GM18508 (cell line): ENCODE data around the gene COL2A1.

ENCODE experiments used
- ATAC-seq: cut with Tn5 transposase; IDR thresholded peaks from one replicate; pipeline ENCODE4 v1.9.1; 2021; ENCODE audit warnings: moderate number of reproducible peaks; ENCODE audit not compliant: insufficient read depth, unreplicated experiment

COL2A1 gene

GRCh38 chr12:48015954-48016353 lies 11.7 kb upstream of the COL2A1 start:
- no peak for ATAC-seq

- no peak for ATAC-seq
Observed at GRCh38 chr12:48015129-48015528, 10.9 kb upstream of the COL2A1 start.

- ATAC-seq: no peak
Observed at GRCh38 chr12:48013287-48013686, 9.0 kb upstream of the COL2A1 start.

- ATAC-seq: no peak
Observed at GRCh38 chr12:48012070-48012469, 7.8 kb upstream of the COL2A1 start.

- no peak for ATAC-seq
Observed at GRCh38 chr12:48010366-48010970, 6.2 kb upstream of the COL2A1 start.

DNA sequence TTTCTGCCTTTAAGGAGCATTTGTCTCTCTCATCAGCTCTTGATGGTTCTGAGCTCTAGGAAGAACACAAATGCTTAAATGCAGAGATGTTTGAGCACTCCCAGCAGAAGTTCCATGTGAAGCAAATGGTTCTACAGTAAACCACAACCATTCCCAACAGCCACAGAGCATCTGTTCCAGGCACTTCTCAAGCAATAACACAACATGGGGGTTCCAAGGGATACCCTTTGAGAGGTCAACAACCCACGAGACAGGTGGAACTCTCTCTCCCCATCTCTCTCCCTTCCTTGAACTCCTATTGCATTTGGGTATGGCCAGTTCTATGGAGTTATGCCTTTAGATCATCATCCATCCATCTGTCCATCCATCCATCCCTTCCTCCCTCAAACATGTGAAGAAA lies 5.2 kb upstream of the COL2A1 start:
- no peak for ATAC-seq

DNA sequence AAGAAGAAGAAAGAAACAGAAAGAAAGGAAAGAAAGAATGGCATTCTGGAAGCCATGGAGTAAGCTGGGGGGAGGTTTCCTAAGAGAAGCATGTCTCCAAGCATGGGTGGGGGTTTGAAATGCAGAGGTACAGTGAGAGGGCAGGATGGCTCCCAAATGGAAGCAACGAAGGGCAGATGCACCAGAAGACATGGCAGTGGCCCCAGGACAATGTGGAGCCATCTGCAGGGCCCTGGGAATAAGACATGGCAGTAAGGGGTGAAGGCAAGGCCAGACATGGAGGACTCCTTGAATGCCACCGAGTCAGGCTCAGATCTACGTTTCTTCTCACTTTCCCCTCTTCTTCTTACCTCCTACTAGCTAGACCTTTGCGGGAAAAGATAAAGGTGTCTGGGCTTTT lies 4.7 kb upstream of the COL2A1 start:
- ATAC-seq: no peak

DNA sequence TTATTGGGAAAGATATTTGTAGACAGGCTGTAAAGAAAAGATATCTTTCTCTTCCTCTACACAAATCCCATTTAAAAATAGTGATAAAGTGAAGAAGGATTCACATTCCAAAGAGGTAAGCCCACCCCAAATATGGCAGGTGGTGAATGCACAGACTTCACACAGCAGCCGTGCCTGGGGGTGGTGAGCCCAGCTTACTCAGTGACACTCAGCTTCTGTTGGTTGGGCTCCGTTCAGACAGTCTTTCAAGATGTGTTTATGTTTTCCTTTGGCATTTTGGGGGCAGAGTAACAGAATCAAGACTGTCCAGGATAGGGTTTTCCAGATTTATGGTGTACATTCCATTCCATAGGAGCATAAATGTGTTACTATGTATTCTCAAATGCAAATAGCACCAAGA lies 4.1 kb upstream of the COL2A1 start:
- no peak for ATAC-seq

GRCh38 chr12:48007206-48007605 lies 2.9 kb upstream of the COL2A1 start:
- ATAC-seq: no peak

GRCh38 chr12:48005750-48006021 lies 1.4 kb upstream of the COL2A1 start:
- ATAC-seq: no peak

DNA sequence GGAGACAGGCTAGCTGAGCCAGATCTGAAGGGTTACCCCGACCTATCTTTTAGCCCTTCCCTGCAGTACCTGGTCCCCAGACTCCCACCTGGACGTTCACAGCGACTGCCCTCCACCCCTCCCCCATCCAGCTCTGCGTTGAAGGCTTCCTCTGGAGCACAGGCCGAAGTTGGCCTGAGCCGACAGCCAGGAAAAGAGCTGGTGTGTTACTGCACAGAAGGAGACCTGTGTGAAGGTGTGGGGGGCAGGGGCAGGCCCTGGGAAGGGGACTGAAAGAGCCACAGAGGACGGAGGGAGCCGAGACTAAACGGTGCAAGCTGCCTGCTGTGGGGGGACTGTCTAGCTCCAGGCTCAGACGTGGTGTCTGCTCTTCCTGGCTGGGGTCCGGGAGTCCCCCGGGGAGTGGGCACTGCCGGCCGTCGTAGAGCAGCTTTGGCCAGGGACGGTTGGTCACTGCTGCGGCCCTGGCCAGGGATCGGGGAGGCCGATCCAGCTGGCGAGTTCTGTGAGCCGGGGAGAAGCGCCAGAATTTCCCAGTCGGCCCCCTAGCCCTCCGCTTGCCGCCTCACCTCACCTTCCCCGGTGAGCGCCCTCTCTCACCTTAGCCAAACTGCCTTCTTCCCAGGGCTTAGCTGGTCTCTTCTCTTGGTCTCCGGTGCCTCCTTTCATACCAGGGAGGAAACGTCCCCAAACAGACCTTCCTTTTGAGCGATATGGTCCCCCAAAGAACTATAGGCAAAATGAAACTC lies 899 bp upstream of the COL2A1 start:
- no peak for ATAC-seq

GRCh38 chr12:48003226-48004052 lies 837 bp downstream of the COL2A1 start:
- ATAC-seq: no peak

DNA sequence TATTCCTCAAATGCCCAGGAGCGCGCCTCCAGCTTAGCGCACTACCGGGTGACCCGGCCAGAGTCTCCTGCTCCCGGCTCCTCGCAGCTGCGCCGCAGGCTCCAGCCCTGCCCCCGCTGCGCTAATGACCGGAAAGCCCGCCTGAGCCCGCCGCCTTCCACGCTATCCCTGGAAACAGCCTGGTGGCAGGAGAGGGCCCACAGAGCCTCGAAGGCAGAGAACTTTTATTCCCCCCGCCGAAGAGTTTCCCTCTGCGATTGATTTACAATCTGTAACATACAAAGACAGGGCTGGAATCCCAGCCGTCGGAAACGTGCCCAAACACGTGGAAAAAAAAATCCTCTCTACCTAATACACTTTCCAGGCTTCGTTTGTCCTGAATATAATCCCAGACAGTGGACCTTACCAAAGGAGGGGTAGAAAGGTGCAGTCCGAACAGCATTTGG lies 1.5 kb downstream of the COL2A1 start:
- no peak for ATAC-seq

GRCh38 chr12:48002414-48002730 lies 1.9 kb downstream of the COL2A1 start:
- ATAC-seq: no peak

DNA sequence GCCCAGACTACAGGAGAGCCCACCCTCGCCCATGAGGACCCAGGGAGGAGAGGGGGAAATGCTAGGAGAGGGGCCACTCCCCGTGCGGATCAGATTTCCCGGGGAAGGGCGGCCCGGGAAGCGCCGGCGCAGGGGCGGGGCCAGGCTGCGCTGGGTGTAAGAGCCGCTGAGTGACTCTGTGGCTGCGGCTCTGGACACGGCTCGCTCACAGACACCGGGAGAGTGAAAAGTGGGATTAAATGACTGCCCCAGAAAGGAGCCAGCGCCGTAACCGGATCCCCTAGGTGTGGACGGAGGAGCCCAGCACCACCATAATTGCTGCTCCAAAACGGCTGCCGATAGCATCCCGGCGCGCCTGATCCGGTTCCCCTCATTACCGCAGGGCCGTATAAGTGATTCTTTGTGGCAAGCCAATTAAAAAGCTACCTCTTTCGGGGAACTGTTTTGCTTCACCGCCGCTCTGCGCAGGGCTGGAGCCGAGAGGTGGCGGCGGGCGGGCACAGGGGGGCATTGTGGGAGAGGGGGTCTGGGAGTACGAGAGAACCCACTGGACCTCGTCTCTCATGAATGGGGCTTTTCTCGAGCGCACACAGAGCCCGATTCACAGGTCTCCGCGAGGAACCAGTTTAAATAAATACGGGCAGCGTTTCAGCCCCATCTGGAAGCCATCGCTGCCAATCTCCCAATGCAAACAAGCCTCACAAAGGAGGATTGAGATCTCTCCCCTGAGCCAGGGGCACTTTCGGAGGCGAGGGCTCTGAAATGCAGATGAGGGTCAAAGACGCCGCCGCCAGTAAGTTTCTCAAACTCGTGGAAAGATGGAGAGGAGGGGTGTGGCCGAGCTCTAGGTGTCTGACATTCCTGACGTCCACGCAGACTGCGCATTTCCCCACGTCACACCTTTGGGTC lies 2.5 kb downstream of the COL2A1 start:
- no peak for ATAC-seq

- ATAC-seq: no peak
Observed at GRCh38 chr12:48000878-48001504, 3.3 kb downstream of the COL2A1 start.

DNA sequence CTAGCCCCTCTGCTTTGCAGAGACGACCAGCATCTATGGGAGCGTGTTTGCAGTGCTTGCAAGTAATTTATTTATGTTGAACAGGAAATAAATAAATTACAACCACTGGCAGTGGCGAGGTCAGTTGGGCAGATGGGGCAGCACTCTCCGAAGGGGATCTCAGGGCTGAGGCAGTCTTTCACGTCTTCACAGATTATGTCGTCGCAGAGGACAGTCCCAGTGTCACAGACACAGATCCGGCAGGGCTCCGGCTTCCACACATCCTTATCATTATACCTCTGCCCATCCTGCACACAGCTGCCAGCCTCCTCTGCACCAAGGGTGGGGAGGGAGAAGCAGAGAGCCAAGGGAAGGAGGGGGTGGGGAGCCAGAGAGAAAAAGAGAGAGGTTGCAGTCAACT lies 4.5 kb downstream of the COL2A1 start:
- ATAC-seq: no peak

- ATAC-seq: no peak
Observed at GRCh38 chr12:47997321-47997720, 7.0 kb downstream of the COL2A1 start.

DNA sequence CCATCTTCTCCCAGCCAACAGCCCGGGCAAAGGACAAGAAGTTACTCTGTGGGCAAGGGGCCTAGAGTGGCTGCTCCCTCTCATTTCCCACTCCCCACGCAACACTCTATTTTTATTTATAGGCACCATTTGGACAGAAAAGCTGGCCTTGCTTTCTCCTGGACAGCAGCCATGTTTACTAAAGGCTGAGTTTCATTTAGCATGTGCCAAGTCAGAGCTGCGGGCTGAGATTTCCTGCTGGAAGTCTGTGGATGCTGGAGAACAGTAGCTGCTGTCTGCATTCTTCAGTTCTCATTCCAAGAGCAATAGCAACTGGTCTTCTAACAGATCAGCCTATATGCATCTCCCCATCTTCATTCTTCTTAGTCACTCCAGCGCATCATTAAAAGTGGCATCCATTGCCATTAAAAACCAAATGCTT lies 8.3 kb downstream of the COL2A1 start:
- no peak for ATAC-seq

GRCh38 chr12:47993491-47993890 lies 10.8 kb downstream of the COL2A1 start:
- ATAC-seq: no peak
